ENCODE results near the gene RPS27A. TPM values are rescaled to one million over a fixed set of nuclear protein-coding genes. Genes with fewer than 3 reads are reported as not detected.
"Not testable (repeated sequence)": the region's sequence is repeated elsewhere in the genome, so short reads cannot be mapped to it uniquely, and the experiment has no call there.

The RPS27A gene
- total RNA-seq, 2 experiments from 2014 or later: 1,051 to 1,156 TPM

- DNase-seq (no peak), ATAC-seq (ENCODE audit: low read depth) (no peak)
- no peaks in the 10 kb centered on the region for H3K9me3 Mint-ChIP-seq
- no peak overlapping the region for H3K27ac Mint-ChIP-seq
- H3K27me3 Mint-ChIP-seq: no peaks in the 10 kb centered on the region
- H3K4me1 Mint-ChIP-seq: peaks cover 33% of the 10 kb centered on the region
- H3K4me3 Mint-ChIP-seq: no peak overlapping the region
- POLR2A ChIA-PET: interaction anchor here (0.7 kb wide), 2 partner anchors 14 to 16 kb away, joined by 5 read pairs; no protein-coding TSS in a partner anchor
- peaks cover 25% of the 10 kb centered on the region for H3K36me3 Mint-ChIP-seq
Observed at GRCh38 chr2:55229221-55229620, 3.3 kb upstream of the RPS27A start.

- ATAC-seq (ENCODE audit: low read depth) (no peak), DNase-seq (no peak)
- H3K4me1 Mint-ChIP-seq: peaks cover 41% of the 10 kb centered on the region
- no peaks in the 10 kb centered on the region for H3K27me3 Mint-ChIP-seq
- H3K4me3 Mint-ChIP-seq: peak overlapping the region; percentile 95
- no peaks in the 10 kb centered on the region for H3K9me3 Mint-ChIP-seq
- POLR2A ChIA-PET: no interaction called here
- peaks cover 32% of the 10 kb centered on the region for H3K36me3 Mint-ChIP-seq
- H3K27ac Mint-ChIP-seq: no peak overlapping the region
Observed at GRCh38 chr2:55230551-55230950, 1.9 kb upstream of the RPS27A start.

GRCh38 chr2:55231546-55232083, 873 bp upstream of the RPS27A start:
- Mint-ChIP-seq H3K4me1 (peaks cover 44% of the 10 kb centered on the region), H3K9me3 (no peaks in the 10 kb centered on the region), H3K27me3 (no peaks in the 10 kb centered on the region), H3K36me3 (peaks cover 32% of the 10 kb centered on the region), H3K4me3 (peak overlapping the region; percentile 95), H3K27ac (peak overlapping the region; percentile 94)
- no peak for DNase-seq
- ATAC-seq (ENCODE audit: low read depth): peak; percentile 18
- POLR2A ChIA-PET: no interaction called here

- peaks cover 28% of the 10 kb centered on the region for H3K36me3 Mint-ChIP-seq
- peak overlapping the region; percentile 95 for H3K4me3 Mint-ChIP-seq
- H3K27ac Mint-ChIP-seq: peak overlapping the region; percentile 94
- H3K4me1 Mint-ChIP-seq: peaks cover 40% of the 10 kb centered on the region
- ATAC-seq (ENCODE audit: low read depth): peak; percentile 35
- no peaks in the 10 kb centered on the region for H3K9me3 Mint-ChIP-seq
- H3K27me3 Mint-ChIP-seq: no peaks in the 10 kb centered on the region
- DNase-seq: peak; percentile 62
- POLR2A ChIA-PET: interaction anchor here (0.7 to 1.4 kb wide), 8 partner anchors 10 to 675 kb away, joined by 3 to 23 read pairs (median 4); partner anchors contain the start of genes CFAP36, PPP4R3B and RTN4
Observed at GRCh38 chr2:55232863-55233657, 572 bp downstream of the RPS27A start.

- ATAC-seq (ENCODE audit: low read depth) (no peak), DNase-seq (no peak)
- H3K27me3 Mint-ChIP-seq: no peaks in the 10 kb centered on the region
- POLR2A ChIA-PET: no interaction called here
- peak overlapping the region; percentile 94 for H3K27ac Mint-ChIP-seq
- H3K4me3 Mint-ChIP-seq: peak overlapping the region; percentile 95
- peaks cover 34% of the 10 kb centered on the region for H3K4me1 Mint-ChIP-seq
- H3K9me3 Mint-ChIP-seq: no peaks in the 10 kb centered on the region
- H3K36me3 Mint-ChIP-seq: peaks cover 28% of the 10 kb centered on the region
Observed at GRCh38 chr2:55233658-55233940, 1.1 kb downstream of the RPS27A start.

- POLR2A ChIA-PET: no interaction called here
- H3K9me3 Mint-ChIP-seq: no peaks in the 10 kb centered on the region
- no peak overlapping the region for H3K4me3 Mint-ChIP-seq
- no peak overlapping the region for H3K27ac Mint-ChIP-seq
- no peaks in the 10 kb centered on the region for H3K27me3 Mint-ChIP-seq
- H3K4me1 Mint-ChIP-seq: peaks cover 24% of the 10 kb centered on the region
- no peak for DNase-seq
- no peak for ATAC-seq (ENCODE audit: low read depth)
- peaks cover 27% of the 10 kb centered on the region for H3K36me3 Mint-ChIP-seq
Observed at GRCh38 chr2:55235724-55236538, 3.4 kb downstream of the RPS27A start.

GRCh38 chr2:55236992-55237543, 4.6 kb downstream of the RPS27A start:
- Mint-ChIP-seq H3K27ac (no peak overlapping the region), H3K36me3 (peaks cover 29% of the 10 kb centered on the region), H3K4me3 (no peak overlapping the region), H3K9me3 (no peaks in the 10 kb centered on the region), H3K4me1 (peaks cover 20% of the 10 kb centered on the region), H3K27me3 (no peaks in the 10 kb centered on the region)
- DNase-seq (no peak), ATAC-seq (ENCODE audit: low read depth) (no peak)
- POLR2A ChIA-PET: no interaction called here

GRCh38 chr2:55239656-55240222, 7.3 kb downstream of the RPS27A start:
- Mint-ChIP-seq H3K36me3 (peaks cover 18% of the 10 kb centered on the region), H3K27ac (no peak overlapping the region), H3K9me3 (no peaks in the 10 kb centered on the region), H3K4me3 (no peak overlapping the region), H3K4me1 (peaks cover 8% of the 10 kb centered on the region), H3K27me3 (no peaks in the 10 kb centered on the region)
- DNase-seq (no peak), ATAC-seq (ENCODE audit: low read depth) (no peak)
- POLR2A ChIA-PET: interaction anchor here (1.0 kb wide), 1 partner anchor 17 kb away, joined by 4 read pairs; no protein-coding TSS in a partner anchor

- H3K27ac Mint-ChIP-seq; DNase-seq; H3K27me3 Mint-ChIP-seq; H3K4me1 Mint-ChIP-seq; ATAC-seq (ENCODE audit: low read depth); POLR2A ChIA-PET; H3K4me3 Mint-ChIP-seq; H3K9me3 Mint-ChIP-seq: not testable (repeated sequence)
- peaks cover 16% of the 10 kb centered on the region for H3K36me3 Mint-ChIP-seq
Observed at GRCh38 chr2:55241582-55241981, 9.1 kb downstream of the RPS27A start.

- Mint-ChIP-seq H3K27me3 (no peaks in the 10 kb centered on the region), H3K36me3 (peaks cover 20% of the 10 kb centered on the region), H3K4me1 (peaks cover 1% of the 10 kb centered on the region), H3K9me3 (no peaks in the 10 kb centered on the region), H3K27ac (no peak overlapping the region), H3K4me3 (no peak overlapping the region)
- POLR2A ChIA-PET: no interaction called here
- no peak for DNase-seq
- no peak for ATAC-seq (ENCODE audit: low read depth)
Observed at GRCh38 chr2:55242617-55243016, 10.1 kb downstream of the RPS27A start.

- no peak overlapping the region for H3K4me3 Mint-ChIP-seq
- peaks cover 16% of the 10 kb centered on the region for H3K36me3 Mint-ChIP-seq
- POLR2A ChIA-PET: no interaction called here
Observed at GRCh38 chr2:55245411-55245810, 12.9 kb downstream of the RPS27A start.

GRCh38 chr2:55247025-55247424, 14.5 kb downstream of the RPS27A start:
- no peak for DNase-seq
- H3K4me3 Mint-ChIP-seq: no peak overlapping the region
- no peaks in the 10 kb centered on the region for H3K4me1 Mint-ChIP-seq
- no peak for ATAC-seq (ENCODE audit: low read depth)
- no peaks in the 10 kb centered on the region for H3K27me3 Mint-ChIP-seq
- H3K9me3 Mint-ChIP-seq: no peaks in the 10 kb centered on the region
- POLR2A ChIA-PET: interaction anchor here (0.6 kb wide), 2 partner anchors 9 to 21 kb away, joined by 3 to 6 read pairs; no protein-coding TSS in a partner anchor
- peaks cover 16% of the 10 kb centered on the region for H3K36me3 Mint-ChIP-seq
- H3K27ac Mint-ChIP-seq: no peak overlapping the region

More at GRCh38 chr2:55245411-55245810, 12.9 kb downstream of the RPS27A start:
- Mint-ChIP-seq H3K4me1 (no peaks in the 10 kb centered on the region), H3K27me3 (no peaks in the 10 kb centered on the region), H3K9me3 (no peaks in the 10 kb centered on the region), H3K27ac (no peak overlapping the region)
- DNase-seq (no peak), ATAC-seq (ENCODE audit: low read depth) (no peak)

GRCh38 chr2:55252832-55253231, 20.3 kb downstream of the RPS27A start:
- no peak for DNase-seq
- no peak overlapping the region for H3K27ac Mint-ChIP-seq
- POLR2A ChIA-PET: no interaction called here
- no peaks in the 10 kb centered on the region for H3K27me3 Mint-ChIP-seq
- peaks cover 12% of the 10 kb centered on the region for H3K36me3 Mint-ChIP-seq
- H3K4me1 Mint-ChIP-seq: no peaks in the 10 kb centered on the region
- no peaks in the 10 kb centered on the region for H3K9me3 Mint-ChIP-seq
- no peak for ATAC-seq (ENCODE audit: low read depth)
- no peak overlapping the region for H3K4me3 Mint-ChIP-seq
